Measurements from ENCODE around the gene AUH.

Gene AUH

GRCh38 chr9:91310037-91310436, 51.7 kb downstream of the AUH start:
- no peak overlapping the region for H3K4me3 ChIP-seq (ENCODE audit: low read depth, low read length)
- ChIA-PET POLR2A (no interaction called here), CTCF (no interaction called here)
- DNase-seq (ENCODE audit: low read depth, low spot score), result no peak
- TF ChIP-seq, protein P1, sequence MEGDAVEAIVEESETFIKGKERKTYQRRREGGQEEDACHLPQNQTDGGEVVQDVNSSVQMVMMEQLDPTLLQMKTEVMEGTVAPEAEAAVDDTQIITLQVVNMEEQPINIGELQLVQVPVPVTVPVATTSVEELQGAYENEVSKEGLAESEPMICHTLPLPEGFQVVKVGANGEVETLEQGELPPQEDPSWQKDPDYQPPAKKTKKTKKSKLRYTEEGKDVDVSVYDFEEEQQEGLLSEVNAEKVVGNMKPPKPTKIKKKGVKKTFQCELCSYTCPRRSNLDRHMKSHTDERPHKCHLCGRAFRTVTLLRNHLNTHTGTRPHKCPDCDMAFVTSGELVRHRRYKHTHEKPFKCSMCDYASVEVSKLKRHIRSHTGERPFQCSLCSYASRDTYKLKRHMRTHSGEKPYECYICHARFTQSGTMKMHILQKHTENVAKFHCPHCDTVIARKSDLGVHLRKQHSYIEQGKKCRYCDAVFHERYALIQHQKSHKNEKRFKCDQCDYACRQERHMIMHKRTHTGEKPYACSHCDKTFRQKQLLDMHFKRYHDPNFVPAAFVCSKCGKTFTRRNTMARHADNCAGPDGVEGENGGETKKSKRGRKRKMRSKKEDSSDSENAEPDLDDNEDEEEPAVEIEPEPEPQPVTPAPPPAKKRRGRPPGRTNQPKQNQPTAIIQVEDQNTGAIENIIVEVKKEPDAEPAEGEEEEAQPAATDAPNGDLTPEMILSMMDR (IDR thresholded peaks at IDR 0.05; ENCODE audit: insufficient read depth, low read length, missing control alignments), result no peak

DNA sequence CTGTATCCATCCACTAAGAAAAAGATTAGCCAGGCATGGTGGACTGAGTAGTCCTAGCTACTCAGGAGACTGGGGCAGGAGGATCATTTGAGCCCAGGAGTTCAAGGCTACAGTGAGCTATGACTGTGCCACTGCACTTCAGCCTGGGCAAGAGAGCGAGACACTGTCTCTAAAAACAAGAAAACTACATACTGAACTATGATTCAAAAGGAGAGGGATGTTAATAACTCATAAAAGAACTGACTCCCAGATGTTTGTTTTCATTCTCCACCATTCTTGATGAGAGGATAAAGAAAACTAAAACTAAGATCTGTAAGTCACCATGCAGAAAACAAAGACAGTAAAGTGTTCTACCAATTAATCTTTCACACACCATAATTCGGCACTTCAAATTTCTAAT, 53.5 kb downstream of the AUH start:
- TF ChIP-seq, protein P1 (IDR thresholded peaks at IDR 0.05; ENCODE audit: insufficient read depth, low read length, missing control alignments), result no peak
- CTCF ChIA-PET, result no interaction called here
- POLR2A ChIA-PET, result no interaction called here
- no peak for DNase-seq (ENCODE audit: low read depth, low spot score)
- H3K4me3 ChIP-seq (ENCODE audit: low read depth, low read length), result no peak overlapping the region

GRCh38 chr9:91307279-91307678, 54.4 kb downstream of the AUH start:
- POLR2A ChIA-PET, result interaction anchor here (0.9 kb wide), 1 partner anchor 8 kb away, joined by 3 read pairs; no protein-coding TSS in a partner anchor
- TF ChIP-seq, protein P1 (IDR thresholded peaks at IDR 0.05; ENCODE audit: insufficient read depth, low read length, missing control alignments), result no peak
- DNase-seq (ENCODE audit: low read depth, low spot score), result no peak
- CTCF ChIA-PET, result no interaction called here
- no peak overlapping the region for H3K4me3 ChIP-seq (ENCODE audit: low read depth, low read length)

GRCh38 chr9:91306296-91306630, 55.5 kb downstream of the AUH start:
- TF ChIP-seq, protein P1 (IDR thresholded peaks at IDR 0.05; ENCODE audit: insufficient read depth, low read length, missing control alignments), result no peak
- POLR2A ChIA-PET, result interaction anchor here (0.9 kb wide), 1 partner anchor 9 kb away, joined by 3 read pairs; no protein-coding TSS in a partner anchor

DNA sequence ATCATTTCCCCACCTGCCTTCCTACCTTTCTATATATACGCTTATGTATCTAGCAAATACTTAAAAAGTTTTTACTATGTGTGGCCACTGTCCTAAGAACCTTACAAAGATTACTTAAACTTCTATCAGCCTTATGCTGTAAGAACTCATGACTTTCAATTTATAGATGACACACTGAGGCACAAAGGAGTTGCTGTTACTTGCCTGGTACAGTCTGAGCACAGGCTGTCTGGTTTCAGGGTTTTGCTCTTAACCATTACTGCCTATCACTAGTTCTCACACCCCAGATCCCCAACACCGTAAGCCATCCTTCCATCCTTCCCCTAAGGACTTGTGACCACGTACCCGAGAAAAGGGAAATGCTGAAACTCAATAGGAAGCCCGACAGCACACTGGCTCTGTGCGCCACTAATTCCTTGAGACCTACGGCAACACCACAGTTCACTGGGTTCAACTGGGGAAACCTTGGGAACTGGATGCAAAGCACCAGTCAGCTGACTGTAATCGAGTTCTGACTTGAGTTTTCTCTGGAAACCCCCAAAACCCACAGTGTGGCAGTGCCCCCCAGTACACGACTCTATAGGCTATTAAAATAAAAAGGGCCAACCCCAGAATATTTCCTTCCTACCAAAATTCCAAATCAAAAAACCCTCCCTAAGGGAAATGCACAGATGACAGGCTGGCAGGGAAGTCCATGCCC, 56.0 kb downstream of the AUH start:
- POLR2A ChIA-PET, result no interaction called here
- CTCF ChIA-PET, result no interaction called here

More at GRCh38 chr9:91306296-91306630, 55.5 kb downstream of the AUH start:
- DNase-seq (ENCODE audit: low read depth, low spot score), result no peak
- H3K4me3 ChIP-seq (ENCODE audit: low read depth, low read length), result no peak overlapping the region
- CTCF ChIA-PET, result no interaction called here

GRCh38 chr9:91303741-91304415, 57.8 kb downstream of the AUH start:
- CTCF ChIA-PET, result no interaction called here
- no peak for DNase-seq (ENCODE audit: low read depth, low spot score)
- POLR2A ChIA-PET, result no interaction called here
- TF ChIP-seq, protein P1 (IDR thresholded peaks at IDR 0.05; ENCODE audit: insufficient read depth, low read length, missing control alignments), result no peak
- H3K4me3 ChIP-seq (ENCODE audit: low read depth, low read length), result no peak overlapping the region

More for the DNA sequence above, 56.0 kb downstream of the AUH start:
- no peak for DNase-seq (ENCODE audit: low read depth, low spot score)
- H3K4me3 ChIP-seq (ENCODE audit: low read depth, low read length), result no peak overlapping the region
- TF ChIP-seq, protein P1 (IDR thresholded peaks at IDR 0.05; ENCODE audit: insufficient read depth, low read length, missing control alignments), result no peak

All from AG04449 (cell line).